DND-41 (cell line): ENCODE results near the gene IFFO2.

Experiments
- ATAC-seq: fragments of 200-7000 bp; cut with Tn5 transposase; 3 replicates; pipeline ENCODE4 v1.9.1; 2021; ENCODE audit warnings: low read depth; ENCODE audit not compliant: insufficient read depth
- DNase-seq: peaks from one replicate; pipeline ENCODE4 v3.0.0-alpha.2; 2020
- H2AFZ ChIP-seq: 2 replicates; pipeline ENCODE4 v1.6.0; 2012; ENCODE audit warnings: low read depth, low read length
- H3K27ac ChIP-seq: 2 replicates; pipeline ENCODE4 v1.5.1; 2012; ENCODE audit warnings: low read length, inconsistent platforms
- H3K27me3 ChIP-seq: fragments of 200-600 bp; sonication (generic); 2 replicates; pipeline ENCODE4 v1.6.0; 2012; ENCODE audit warnings: low read length, mild to moderate bottlenecking, inconsistent platforms; ENCODE audit not compliant: insufficient read depth, poor library complexity
- H3K36me3 ChIP-seq: 2 replicates; pipeline ENCODE4 v1.5.1; 2012; ENCODE audit warnings: low read length, inconsistent platforms; ENCODE audit not compliant: insufficient read depth
- H3K4me1 ChIP-seq: 2 replicates; pipeline ENCODE4 v1.5.1; 2012; ENCODE audit warnings: mild to moderate bottlenecking, low read length; ENCODE audit not compliant: insufficient read depth
- H3K4me2 ChIP-seq: 2 replicates; pipeline ENCODE4 v1.6.0; 2012; ENCODE audit warnings: mild to moderate bottlenecking, moderate library complexity, low read length, inconsistent platforms; ENCODE audit not compliant: insufficient read depth
- H3K4me3 ChIP-seq, 2 experiments: fragments of 200-600 bp in 1 of 2; shearing (Covaris generic) in 1 of 2; 2 replicates each; pipeline ENCODE4 v1.5.1; 2012 to 2016; ENCODE audit warnings: inconsistent platforms in 2 of 2, low read length in 2 of 2, mild to moderate bottlenecking in 2 of 2, low read depth in 1 of 2, moderate library complexity in 1 of 2
- H3K79me2 ChIP-seq: 2 replicates; pipeline ENCODE4 v1.6.0; 2012; ENCODE audit warnings: low read length, inconsistent platforms; ENCODE audit not compliant: insufficient read depth
- H3K9ac ChIP-seq: 2 replicates; pipeline ENCODE4 v1.6.0; 2012; ENCODE audit warnings: low read depth, mild to moderate bottlenecking, inconsistent platforms, low read length, moderate library complexity
- H3K9me3 ChIP-seq: 2 replicates; pipeline ENCODE4 v1.5.1; 2012; ENCODE audit warnings: low read length, moderate library complexity, mild to moderate bottlenecking, inconsistent platforms; ENCODE audit not compliant: insufficient read depth, severe bottlenecking
- H4K20me1 ChIP-seq: 2 replicates; pipeline ENCODE4 v1.6.0; 2012; ENCODE audit warnings: low read length; ENCODE audit not compliant: insufficient read depth
- EZH2 ChIP-seq: IDR thresholded peaks from 3 replicates; pipeline ENCODE4 v1.6.1; 2012; ENCODE audit warnings: borderline replicate concordance, low read depth, mild to moderate bottlenecking, moderate library complexity, low read length, inconsistent platforms; ENCODE audit not compliant: severe bottlenecking
- TF ChIP-seq, protein P1 (sequence below): IDR thresholded peaks from 2 replicates; pipeline ENCODE4 v1.5.1; 2012; ENCODE audit warnings: borderline replicate concordance, low read length, moderate library complexity, mild to moderate bottlenecking; ENCODE audit not compliant: poor library complexity, severe bottlenecking; ENCODE audit errors: extremely low read depth

The IFFO2 gene

DNA sequence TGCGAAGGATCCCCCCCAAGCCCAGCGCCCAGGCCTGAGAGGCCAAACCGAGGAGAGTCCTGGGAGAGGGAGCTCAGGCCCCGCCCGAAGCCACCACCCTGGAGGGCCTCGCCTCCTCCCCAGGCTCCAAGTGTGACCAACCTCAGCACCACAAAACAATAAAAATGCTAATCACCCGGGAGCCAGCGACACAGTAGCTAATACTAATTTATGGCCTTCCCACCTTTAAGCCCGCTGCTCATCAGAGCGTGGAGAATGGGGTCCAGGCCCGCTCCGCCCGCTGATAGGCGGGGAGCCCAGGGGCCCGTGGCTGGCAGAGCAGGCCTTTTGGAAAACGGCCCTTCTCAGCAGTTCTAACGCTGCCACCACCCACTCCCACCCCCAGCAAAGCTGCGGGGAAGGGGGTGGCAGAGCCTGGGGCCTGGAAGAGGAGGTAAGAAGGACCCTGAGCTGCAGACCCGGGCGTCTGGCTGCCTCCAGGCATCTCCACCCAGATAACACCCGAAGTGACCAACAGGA is 76.6 kb downstream of the IFFO2 start:
- Histone ChIP-seq H2AFZ (no peak overlapping the region), H3K9me3 (no peaks in the 10 kb centered on the region), H3K36me3 (peaks cover 7% of the 10 kb centered on the region; the same call in 1 of the 2 replicates), H3K9ac (no peak overlapping the region), H3K4me3 (no peak overlapping the region), H3K27me3 (no peaks in the 10 kb centered on the region), H3K27ac (no peak overlapping the region), H4K20me1 (peaks cover 9% of the 10 kb centered on the region; the same call in 1 of the 2 replicates), H3K4me1 (no peaks in the 10 kb centered on the region), H3K79me2 (no peaks in the 10 kb centered on the region), H3K4me2 (no peak overlapping the region)
- ATAC-seq (no peak), DNase-seq (no peak)
- TF ChIP-seq, protein P1, sequence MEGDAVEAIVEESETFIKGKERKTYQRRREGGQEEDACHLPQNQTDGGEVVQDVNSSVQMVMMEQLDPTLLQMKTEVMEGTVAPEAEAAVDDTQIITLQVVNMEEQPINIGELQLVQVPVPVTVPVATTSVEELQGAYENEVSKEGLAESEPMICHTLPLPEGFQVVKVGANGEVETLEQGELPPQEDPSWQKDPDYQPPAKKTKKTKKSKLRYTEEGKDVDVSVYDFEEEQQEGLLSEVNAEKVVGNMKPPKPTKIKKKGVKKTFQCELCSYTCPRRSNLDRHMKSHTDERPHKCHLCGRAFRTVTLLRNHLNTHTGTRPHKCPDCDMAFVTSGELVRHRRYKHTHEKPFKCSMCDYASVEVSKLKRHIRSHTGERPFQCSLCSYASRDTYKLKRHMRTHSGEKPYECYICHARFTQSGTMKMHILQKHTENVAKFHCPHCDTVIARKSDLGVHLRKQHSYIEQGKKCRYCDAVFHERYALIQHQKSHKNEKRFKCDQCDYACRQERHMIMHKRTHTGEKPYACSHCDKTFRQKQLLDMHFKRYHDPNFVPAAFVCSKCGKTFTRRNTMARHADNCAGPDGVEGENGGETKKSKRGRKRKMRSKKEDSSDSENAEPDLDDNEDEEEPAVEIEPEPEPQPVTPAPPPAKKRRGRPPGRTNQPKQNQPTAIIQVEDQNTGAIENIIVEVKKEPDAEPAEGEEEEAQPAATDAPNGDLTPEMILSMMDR: no peak
- TF ChIP-seq EZH2: no peak

DNA sequence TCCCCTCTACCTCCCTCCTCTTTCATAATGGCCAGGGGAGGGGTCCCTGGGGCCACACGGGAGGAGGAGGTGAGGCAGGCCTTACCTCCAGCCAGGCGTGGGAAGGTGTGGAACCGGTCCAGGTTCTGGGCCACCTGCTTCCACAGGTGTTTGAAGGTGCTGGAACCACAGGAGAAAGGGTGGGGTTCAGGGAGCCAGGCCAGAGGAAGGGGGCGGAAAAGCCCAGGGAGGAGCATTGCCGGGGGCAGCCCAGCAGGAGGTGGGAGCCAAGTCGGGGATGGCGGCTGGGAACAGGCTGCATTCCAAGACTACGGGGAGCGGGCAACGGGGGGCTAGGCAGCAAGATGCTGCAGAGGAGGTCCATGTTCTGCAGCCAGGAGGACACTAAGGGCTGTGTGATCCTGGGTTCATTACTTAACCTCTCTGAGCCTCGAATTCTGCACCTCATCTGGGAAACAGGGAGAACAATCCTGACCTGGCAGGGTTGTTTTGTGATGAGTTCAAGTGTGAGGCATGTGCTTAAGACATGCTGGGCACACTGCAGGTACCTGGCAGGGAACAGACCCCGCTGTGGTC is 77.2 kb downstream of the IFFO2 start:
- no peak for ATAC-seq
- peaks cover 7% of the 10 kb centered on the region; the same call in 1 of the 2 replicates for H3K36me3 ChIP-seq
- no peak for TF ChIP-seq EZH2
- TF ChIP-seq, protein P1: no peak

DNA sequence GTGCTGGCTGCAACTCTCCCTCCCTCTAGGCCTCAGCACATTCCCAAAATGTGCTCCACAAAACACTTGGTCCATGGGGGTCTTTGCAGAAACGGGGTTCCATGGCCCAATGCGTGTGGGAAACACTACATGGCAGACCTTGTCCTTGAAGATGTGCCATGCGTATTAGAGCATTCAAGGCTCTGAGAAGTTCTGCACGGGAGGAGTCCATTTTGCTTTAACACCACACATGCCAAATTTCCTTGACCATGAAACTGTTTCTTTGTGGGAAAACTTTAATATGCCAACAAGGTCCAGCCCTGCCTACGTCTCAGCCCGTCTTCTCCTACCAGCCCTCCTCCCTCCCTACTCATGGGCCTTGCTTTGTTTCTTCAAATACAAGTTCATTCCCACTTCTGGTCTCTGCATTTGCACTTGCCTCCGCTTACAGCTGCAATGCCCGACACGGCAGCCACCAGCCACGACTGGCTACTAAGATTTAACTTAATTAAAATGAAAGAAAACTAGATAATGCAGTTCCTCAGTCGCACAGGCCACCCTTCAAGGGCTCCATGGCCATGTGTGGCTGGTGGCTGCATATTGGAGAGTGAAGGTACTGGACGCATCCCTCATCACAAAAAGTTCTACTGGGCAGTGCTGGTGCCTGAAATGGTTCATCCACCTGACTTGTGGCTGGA is 77.8 kb downstream of the IFFO2 start:
- H3K4me1 ChIP-seq: no peaks in the 10 kb centered on the region
- H3K4me3 ChIP-seq: no peak overlapping the region
- peaks cover 7% of the 10 kb centered on the region; the same call in 1 of the 2 replicates for H3K36me3 ChIP-seq
- H3K27me3 ChIP-seq: no peaks in the 10 kb centered on the region
- H3K27ac ChIP-seq: no peak overlapping the region
- H3K79me2 ChIP-seq: no peaks in the 10 kb centered on the region
- no peak for ATAC-seq
- no peaks in the 10 kb centered on the region for H3K9me3 ChIP-seq
- no peak overlapping the region for H3K4me2 ChIP-seq
- no peak for DNase-seq
- TF ChIP-seq EZH2: no peak
- TF ChIP-seq, protein P1: no peak
- H3K9ac ChIP-seq: no peak overlapping the region
- H2AFZ ChIP-seq: no peak overlapping the region
- H4K20me1 ChIP-seq: peaks cover 5% of the 10 kb centered on the region; the same call in 1 of the 2 replicates

More for the DNA sequence above, 77.2 kb downstream of the IFFO2 start:
- Histone ChIP-seq H3K27ac (no peak overlapping the region), H3K9me3 (no peaks in the 10 kb centered on the region), H3K79me2 (no peaks in the 10 kb centered on the region), H3K4me3 (no peak overlapping the region), H3K9ac (no peak overlapping the region), H3K27me3 (no peaks in the 10 kb centered on the region), H2AFZ (no peak overlapping the region), H3K4me1 (no peaks in the 10 kb centered on the region), H3K4me2 (no peak overlapping the region), H4K20me1 (peaks cover 6% of the 10 kb centered on the region; the same call in 1 of the 2 replicates)
- no peak for DNase-seq
